Measurements from ENCODE around the gene LRRC47. TPM values are rescaled to one million over a fixed set of nuclear protein-coding genes. Genes with fewer than 3 reads are reported as not detected.

LRRC47 gene
- total and polyA plus RNA-seq, 2 of the 13 experiments (the other 11 are each of a cell fraction or from before 2014, with no cell fraction given): 18.3 to 52.5 TPM

- TF ChIP-seq ARID5B (CRISPR knock-in tag; IDR thresholded peaks at IDR 0.05): no peak
- no peak for TF ChIP-seq ATRX (CRISPR knock-in tag; IDR thresholded peaks at IDR 0.05; ENCODE audit: borderline replicate concordance)
- no peak for TF ChIP-seq CCAR2 (optimal IDR thresholded peaks at IDR 0.05; ENCODE audit: low read depth, low read length)
- no peak for TF ChIP-seq ZNF329 (CRISPR knock-in tag; IDR thresholded peaks at IDR 0.05; ENCODE audit: low read depth)
- 0 out of 2 replicates have a peak, but pooled peaks have one; percentile 30 for TF ChIP-seq ATF2 (CRISPR knock-in tag; IDR thresholded peaks at IDR 0.05)
- peak; percentile 18; the same call in 1 of the 2 replicates for TF ChIP-seq ZNF143 (CRISPR knock-in tag; IDR thresholded peaks at IDR 0.05)
- no peak for TF ChIP-seq GABPA (IDR thresholded peaks at IDR 0.05; ENCODE audit: low read depth, low read length)
- TF ChIP-seq GABPA (CRISPR knock-in tag; IDR thresholded peaks at IDR 0.05; ENCODE audit: low read depth): 0 out of 2 replicates have a peak, but pooled peaks have one; percentile 2
- no peak for TF ChIP-seq ZUFSP (CRISPR knock-in tag; IDR thresholded peaks at IDR 0.05; ENCODE audit: borderline replicate concordance)
- TF ChIP-seq NFYC (CRISPR knock-in tag; IDR thresholded peaks at IDR 0.05): no peak; the same call in 1 of the 2 replicates
- TF ChIP-seq MXD3 (CRISPR knock-in tag; IDR thresholded peaks at IDR 0.05): no peak
- no peak for TF ChIP-seq ZNF781 (CRISPR knock-in tag; IDR thresholded peaks at IDR 0.05; ENCODE audit: borderline replicate concordance, not compliant biosample characterization)
- no peak; the same call in 1 of the 2 replicates for TF ChIP-seq ZNF362 (CRISPR knock-in tag; IDR thresholded peaks at IDR 0.05; ENCODE audit: borderline replicate concordance)
Measured at GRCh38 chr1:3771108-3772026, 24.9 kb downstream of the LRRC47 start (continued).
